A172 (cell line): ENCODE measurements around the gene PPP1R9A. TPM values are rescaled to one million over a fixed set of nuclear protein-coding genes. Genes with fewer than 3 reads are reported as not detected.

Experiments used
- DNase-seq: peaks from one replicate; pipeline ENCODE4 v3.0.0-alpha.2; 2015; ENCODE audit warnings: low spot score
- total RNA-seq: library from RNA; depleted of rRNA; stranded (reverse); fragments of >200 nt; shearing (Covaris generic); gene quantifications from 2 replicates; pipeline ENCODE4 v1.2.3, GENCODE V29; 2014

Gene PPP1R9A
- total RNA-seq, 1 experiment from 2014 or later = 6.9 TPM

GRCh38 chr7:94909179-94909466 lies 1.7 kb downstream of the PPP1R9A start:
- DNase-seq = no peak

- no peak for DNase-seq
Observed at GRCh38 chr7:94912085-94912484, 4.7 kb downstream of the PPP1R9A start.

GRCh38 chr7:94913391-94913790 lies 6.0 kb downstream of the PPP1R9A start:
- no peak for DNase-seq

- DNase-seq = no peak
Observed at GRCh38 chr7:94921911-94922310, 14.5 kb downstream of the PPP1R9A start.

- no peak for DNase-seq
Observed at GRCh38 chr7:94922457-94922856, 15.1 kb downstream of the PPP1R9A start.

- no peak for DNase-seq
Observed at GRCh38 chr7:94923412-94923811, 16.0 kb downstream of the PPP1R9A start.

- no peak for DNase-seq
Observed at GRCh38 chr7:94928168-94928707, 20.8 kb downstream of the PPP1R9A start.

- no peak for DNase-seq
Observed at GRCh38 chr7:94933256-94933990, 26.0 kb downstream of the PPP1R9A start.

GRCh38 chr7:94939395-94939794 lies 32.0 kb downstream of the PPP1R9A start:
- DNase-seq = no peak

- no peak for DNase-seq
Observed at GRCh38 chr7:94940241-94940640, 32.8 kb downstream of the PPP1R9A start.

GRCh38 chr7:94941844-94942632 lies 34.6 kb downstream of the PPP1R9A start:
- DNase-seq = no peak

GRCh38 chr7:94943134-94943533 lies 35.7 kb downstream of the PPP1R9A start:
- no peak for DNase-seq

- DNase-seq = peak; percentile 10
Observed at GRCh38 chr7:94949532-94949931, 42.1 kb downstream of the PPP1R9A start.

- DNase-seq = no peak
Observed at GRCh38 chr7:94955807-94956206, 48.4 kb downstream of the PPP1R9A start.

GRCh38 chr7:94957061-94957460 lies 49.7 kb downstream of the PPP1R9A start:
- DNase-seq = no peak

- DNase-seq = no peak
Observed at GRCh38 chr7:94962661-94963060, 55.3 kb downstream of the PPP1R9A start.

GRCh38 chr7:94969434-94970084 lies 62.2 kb downstream of the PPP1R9A start:
- no peak for DNase-seq

- no peak for DNase-seq
Observed at GRCh38 chr7:94970085-94970576, 62.7 kb downstream of the PPP1R9A start.

- DNase-seq = no peak
Observed at GRCh38 chr7:94971051-94971867, 63.9 kb downstream of the PPP1R9A start.

- peak; percentile 16 for DNase-seq
Observed at GRCh38 chr7:94972296-94972695, 64.9 kb downstream of the PPP1R9A start.

GRCh38 chr7:94973844-94974243 lies 66.5 kb downstream of the PPP1R9A start:
- no peak for DNase-seq

GRCh38 chr7:94974423-94974822 lies 67.0 kb downstream of the PPP1R9A start:
- no peak for DNase-seq
